ENCODE results near the gene SLC4A1.

- TF ChIP-seq, protein P1, sequence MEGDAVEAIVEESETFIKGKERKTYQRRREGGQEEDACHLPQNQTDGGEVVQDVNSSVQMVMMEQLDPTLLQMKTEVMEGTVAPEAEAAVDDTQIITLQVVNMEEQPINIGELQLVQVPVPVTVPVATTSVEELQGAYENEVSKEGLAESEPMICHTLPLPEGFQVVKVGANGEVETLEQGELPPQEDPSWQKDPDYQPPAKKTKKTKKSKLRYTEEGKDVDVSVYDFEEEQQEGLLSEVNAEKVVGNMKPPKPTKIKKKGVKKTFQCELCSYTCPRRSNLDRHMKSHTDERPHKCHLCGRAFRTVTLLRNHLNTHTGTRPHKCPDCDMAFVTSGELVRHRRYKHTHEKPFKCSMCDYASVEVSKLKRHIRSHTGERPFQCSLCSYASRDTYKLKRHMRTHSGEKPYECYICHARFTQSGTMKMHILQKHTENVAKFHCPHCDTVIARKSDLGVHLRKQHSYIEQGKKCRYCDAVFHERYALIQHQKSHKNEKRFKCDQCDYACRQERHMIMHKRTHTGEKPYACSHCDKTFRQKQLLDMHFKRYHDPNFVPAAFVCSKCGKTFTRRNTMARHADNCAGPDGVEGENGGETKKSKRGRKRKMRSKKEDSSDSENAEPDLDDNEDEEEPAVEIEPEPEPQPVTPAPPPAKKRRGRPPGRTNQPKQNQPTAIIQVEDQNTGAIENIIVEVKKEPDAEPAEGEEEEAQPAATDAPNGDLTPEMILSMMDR (conservative IDR thresholded peaks at IDR 0.05; ENCODE audit: low read depth in 2 of 2), result peak in 1 of 2 experiments; percentile 45; a peak in 2 of 4 replicates
- TF ChIP-seq EZH2 (IDR thresholded peaks at IDR 0.05; ENCODE audit: low read depth, unreplicated experiment) (no peak), CREB1 (CRISPR knock-in tag; IDR thresholded peaks at IDR 0.05; ENCODE audit: low read depth) (no peak), POLR2AphosphoS5 (IDR thresholded peaks at IDR 0.05; ENCODE audit: low read depth) (no peak), ZNF331 (CRISPR knock-in tag; IDR thresholded peaks at IDR 0.05; ENCODE audit: low read depth) (no peak), EZH2phosphoT487 (IDR thresholded peaks at IDR 0.05; ENCODE audit: unreplicated experiment) (no peak), ZNF114 (CRISPR knock-in tag; IDR thresholded peaks at IDR 0.05) (no peak), JUNB (IDR thresholded peaks at IDR 0.05; ENCODE audit: unreplicated experiment) (no peak), STAT1 (IDR thresholded peaks at IDR 0.05; ENCODE audit: unreplicated experiment) (no peak), NANOG (IDR thresholded peaks at IDR 0.05; ENCODE audit: borderline replicate concordance) (no peak), ETS1 (IDR thresholded peaks at IDR 0.05) (no peak)
- TF ChIP-seq, protein P2, sequence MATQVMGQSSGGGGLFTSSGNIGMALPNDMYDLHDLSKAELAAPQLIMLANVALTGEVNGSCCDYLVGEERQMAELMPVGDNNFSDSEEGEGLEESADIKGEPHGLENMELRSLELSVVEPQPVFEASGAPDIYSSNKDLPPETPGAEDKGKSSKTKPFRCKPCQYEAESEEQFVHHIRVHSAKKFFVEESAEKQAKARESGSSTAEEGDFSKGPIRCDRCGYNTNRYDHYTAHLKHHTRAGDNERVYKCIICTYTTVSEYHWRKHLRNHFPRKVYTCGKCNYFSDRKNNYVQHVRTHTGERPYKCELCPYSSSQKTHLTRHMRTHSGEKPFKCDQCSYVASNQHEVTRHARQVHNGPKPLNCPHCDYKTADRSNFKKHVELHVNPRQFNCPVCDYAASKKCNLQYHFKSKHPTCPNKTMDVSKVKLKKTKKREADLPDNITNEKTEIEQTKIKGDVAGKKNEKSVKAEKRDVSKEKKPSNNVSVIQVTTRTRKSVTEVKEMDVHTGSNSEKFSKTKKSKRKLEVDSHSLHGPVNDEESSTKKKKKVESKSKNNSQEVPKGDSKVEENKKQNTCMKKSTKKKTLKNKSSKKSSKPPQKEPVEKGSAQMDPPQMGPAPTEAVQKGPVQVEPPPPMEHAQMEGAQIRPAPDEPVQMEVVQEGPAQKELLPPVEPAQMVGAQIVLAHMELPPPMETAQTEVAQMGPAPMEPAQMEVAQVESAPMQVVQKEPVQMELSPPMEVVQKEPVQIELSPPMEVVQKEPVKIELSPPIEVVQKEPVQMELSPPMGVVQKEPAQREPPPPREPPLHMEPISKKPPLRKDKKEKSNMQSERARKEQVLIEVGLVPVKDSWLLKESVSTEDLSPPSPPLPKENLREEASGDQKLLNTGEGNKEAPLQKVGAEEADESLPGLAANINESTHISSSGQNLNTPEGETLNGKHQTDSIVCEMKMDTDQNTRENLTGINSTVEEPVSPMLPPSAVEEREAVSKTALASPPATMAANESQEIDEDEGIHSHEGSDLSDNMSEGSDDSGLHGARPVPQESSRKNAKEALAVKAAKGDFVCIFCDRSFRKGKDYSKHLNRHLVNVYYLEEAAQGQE (IDR thresholded peaks at IDR 0.05; ENCODE audit: unreplicated experiment), result no peak
- TF ChIP-seq, protein P3, sequence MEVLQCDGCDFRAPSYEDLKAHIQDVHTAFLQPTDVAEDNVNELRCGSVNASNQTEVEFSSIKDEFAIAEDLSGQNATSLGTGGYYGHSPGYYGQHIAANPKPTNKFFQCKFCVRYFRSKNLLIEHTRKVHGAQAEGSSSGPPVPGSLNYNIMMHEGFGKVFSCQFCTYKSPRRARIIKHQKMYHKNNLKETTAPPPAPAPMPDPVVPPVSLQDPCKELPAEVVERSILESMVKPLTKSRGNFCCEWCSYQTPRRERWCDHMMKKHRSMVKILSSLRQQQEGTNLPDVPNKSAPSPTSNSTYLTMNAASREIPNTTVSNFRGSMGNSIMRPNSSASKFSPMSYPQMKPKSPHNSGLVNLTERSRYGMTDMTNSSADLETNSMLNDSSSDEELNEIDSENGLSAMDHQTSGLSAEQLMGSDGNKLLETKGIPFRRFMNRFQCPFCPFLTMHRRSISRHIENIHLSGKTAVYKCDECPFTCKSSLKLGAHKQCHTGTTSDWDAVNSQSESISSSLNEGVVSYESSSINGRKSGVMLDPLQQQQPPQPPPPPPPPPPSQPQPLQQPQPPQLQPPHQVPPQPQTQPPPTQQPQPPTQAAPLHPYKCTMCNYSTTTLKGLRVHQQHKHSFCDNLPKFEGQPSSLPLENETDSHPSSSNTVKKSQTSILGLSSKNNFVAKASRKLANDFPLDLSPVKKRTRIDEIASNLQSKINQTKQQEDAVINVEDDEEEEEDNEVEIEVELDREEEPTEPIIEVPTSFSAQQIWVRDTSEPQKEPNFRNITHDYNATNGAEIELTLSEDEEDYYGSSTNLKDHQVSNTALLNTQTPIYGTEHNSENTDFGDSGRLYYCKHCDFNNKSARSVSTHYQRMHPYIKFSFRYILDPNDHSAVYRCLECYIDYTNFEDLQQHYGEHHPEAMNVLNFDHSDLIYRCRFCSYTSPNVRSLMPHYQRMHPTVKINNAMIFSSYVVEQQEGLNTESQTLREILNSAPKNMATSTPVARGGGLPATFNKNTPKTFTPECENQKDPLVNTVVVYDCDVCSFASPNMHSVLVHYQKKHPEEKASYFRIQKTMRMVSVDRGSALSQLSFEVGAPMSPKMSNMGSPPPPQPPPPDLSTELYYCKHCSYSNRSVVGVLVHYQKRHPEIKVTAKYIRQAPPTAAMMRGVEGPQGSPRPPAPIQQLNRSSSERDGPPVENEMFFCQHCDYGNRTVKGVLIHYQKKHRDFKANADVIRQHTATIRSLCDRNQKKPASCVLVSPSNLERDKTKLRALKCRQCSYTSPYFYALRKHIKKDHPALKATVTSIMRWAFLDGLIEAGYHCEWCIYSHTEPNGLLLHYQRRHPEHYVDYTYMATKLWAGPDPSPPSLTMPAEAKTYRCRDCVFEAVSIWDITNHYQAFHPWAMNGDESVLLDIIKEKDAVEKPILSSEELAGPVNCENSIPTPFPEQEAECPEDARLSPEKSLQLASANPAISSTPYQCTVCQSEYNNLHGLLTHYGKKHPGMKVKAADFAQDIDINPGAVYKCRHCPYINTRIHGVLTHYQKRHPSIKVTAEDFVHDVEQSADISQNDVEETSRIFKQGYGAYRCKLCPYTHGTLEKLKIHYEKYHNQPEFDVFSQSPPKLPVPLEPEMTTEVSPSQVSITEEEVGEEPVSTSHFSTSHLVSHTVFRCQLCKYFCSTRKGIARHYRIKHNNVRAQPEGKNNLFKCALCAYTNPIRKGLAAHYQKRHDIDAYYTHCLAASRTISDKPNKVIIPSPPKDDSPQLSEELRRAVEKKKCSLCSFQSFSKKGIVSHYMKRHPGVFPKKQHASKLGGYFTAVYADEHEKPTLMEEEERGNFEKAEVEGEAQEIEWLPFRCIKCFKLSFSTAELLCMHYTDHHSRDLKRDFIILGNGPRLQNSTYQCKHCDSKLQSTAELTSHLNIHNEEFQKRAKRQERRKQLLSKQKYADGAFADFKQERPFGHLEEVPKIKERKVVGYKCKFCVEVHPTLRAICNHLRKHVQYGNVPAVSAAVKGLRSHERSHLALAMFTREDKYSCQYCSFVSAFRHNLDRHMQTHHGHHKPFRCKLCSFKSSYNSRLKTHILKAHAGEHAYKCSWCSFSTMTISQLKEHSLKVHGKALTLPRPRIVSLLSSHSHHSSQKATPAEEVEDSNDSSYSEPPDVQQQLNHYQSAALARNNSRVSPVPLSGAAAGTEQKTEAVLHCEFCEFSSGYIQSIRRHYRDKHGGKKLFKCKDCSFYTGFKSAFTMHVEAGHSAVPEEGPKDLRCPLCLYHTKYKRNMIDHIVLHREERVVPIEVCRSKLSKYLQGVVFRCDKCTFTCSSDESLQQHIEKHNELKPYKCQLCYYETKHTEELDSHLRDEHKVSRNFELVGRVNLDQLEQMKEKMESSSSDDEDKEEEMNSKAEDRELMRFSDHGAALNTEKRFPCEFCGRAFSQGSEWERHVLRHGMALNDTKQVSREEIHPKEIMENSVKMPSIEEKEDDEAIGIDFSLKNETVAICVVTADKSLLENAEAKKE (CRISPR knock-in tag; IDR thresholded peaks at IDR 0.05), result no peak
These were observed 41.5 kb upstream of the SLC4A1 start for GRCh38 chr17:44309472-44309871.

Measured in GM23338 (cell line).